RWPE1 (cell line): ENCODE results near the gene ANO1.
A peak's percentile ranks its signal among the peaks of the same experiment; 100 is the strongest.

Source experiments
- CTCF ChIA-PET: fragments of 350-600 bp; sonication (Branson Sonifier 250); formaldehyde crosslinking; extraction: SDS; loops from one replicate; lab custom pipeline; 2021; lab: Yijun Ruan, JAX
- POLR2A ChIA-PET: fragments of 400-600 bp; formaldehyde crosslinking; extraction: SDS; loops from one replicate; lab custom pipeline; 2020; ENCODE audit warnings: antibody characterized with exemption; ENCODE audit not compliant: low non-redundant PET; lab: Yijun Ruan, JAX
- DNase-seq: peaks from one replicate; pipeline ENCODE4 v3.0.0; 2012; ENCODE audit warnings: low spot score
- H3K27ac ChIP-seq: fragments of 450-650 bp; 2 replicates; pipeline ENCODE4 v1.5.1; 2017
- CTCF ChIP-seq: fragments of 450-650 bp; conservative IDR thresholded peaks from 2 replicates; pipeline ENCODE4 v1.5.1; 2017; ENCODE audit warnings: low read depth, mild to moderate bottlenecking

ANO1 gene

GRCh38 chr11:70066136-70066520 is 12.0 kb upstream of the ANO1 start:
- H3K27ac ChIP-seq = no peak overlapping the region
- ChIA-PET POLR2A (no interaction called here), CTCF (interaction anchor here (0.6 kb wide), 1 partner anchor 105 kb away, joined by 5 read pairs; no protein-coding TSS in a partner anchor)
- no peak for DNase-seq
- no peak for TF ChIP-seq CTCF

DNA sequence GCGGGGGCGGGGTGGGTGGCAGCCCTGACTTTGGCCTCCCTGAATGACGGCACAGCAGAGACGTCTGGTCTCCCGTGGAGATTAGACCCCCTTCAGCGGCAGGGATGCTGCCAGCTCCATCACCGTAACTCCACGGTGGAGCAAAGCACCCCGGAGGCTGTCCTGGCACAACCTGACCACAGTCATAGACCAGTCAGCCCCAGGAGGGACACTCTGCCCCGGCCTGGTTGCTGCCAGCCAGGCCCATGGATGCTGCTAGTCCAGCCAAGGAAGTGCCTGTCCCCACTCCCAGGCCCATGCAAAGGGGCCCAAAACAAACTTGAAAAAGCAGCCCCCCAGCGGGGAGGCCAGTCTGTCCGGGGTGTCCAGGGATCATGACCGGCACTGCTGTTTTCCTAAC is 11.5 kb upstream of the ANO1 start:
- no peak for DNase-seq
- TF ChIP-seq CTCF = no peak
- ChIA-PET CTCF (no interaction called here), POLR2A (no interaction called here)
- H3K27ac ChIP-seq = no peak overlapping the region

- no peak for TF ChIP-seq CTCF
- ChIA-PET POLR2A (no interaction called here), CTCF (no interaction called here)
- no peak for DNase-seq
- H3K27ac ChIP-seq = no peak overlapping the region
Observed at GRCh38 chr11:70067036-70067435, 11.1 kb upstream of the ANO1 start.

DNA sequence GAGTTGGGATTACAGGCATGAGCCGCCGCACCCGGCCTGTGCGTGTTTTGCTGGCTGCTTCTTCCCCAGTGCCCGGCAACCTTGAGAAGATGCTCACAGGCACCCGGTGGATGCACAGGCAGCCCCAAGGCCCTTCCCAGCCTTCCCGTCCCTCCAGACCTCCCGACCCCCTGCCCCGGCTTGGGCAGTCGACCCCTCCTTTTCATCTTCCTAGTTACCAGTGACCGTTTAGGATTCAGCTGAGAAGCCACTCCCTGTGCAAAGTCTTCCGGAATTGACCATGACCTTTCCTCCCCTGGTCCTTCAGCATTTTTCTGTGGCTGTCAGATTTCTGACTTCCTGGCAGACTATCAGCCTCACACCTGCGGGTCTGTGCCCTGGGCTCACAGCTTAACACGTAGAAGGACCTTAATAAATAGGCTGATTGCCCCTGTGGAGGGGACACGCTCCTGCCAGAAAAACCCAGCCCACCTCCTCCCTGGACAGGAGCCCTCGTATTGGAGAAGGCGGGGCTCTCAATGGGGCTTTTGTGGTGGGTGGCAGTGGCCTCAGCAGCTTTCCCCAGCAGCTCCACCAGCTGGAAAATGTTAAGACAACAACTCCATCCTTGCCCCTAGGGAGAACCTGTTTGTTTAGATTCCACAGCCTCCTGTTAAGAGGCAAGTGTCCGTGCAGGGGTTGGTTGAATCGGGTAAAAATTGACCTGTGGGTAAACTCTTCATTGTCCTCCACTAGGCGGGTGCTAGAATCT is 10.4 kb upstream of the ANO1 start:
- ChIA-PET POLR2A (no interaction called here), CTCF (no interaction called here)
- TF ChIP-seq CTCF = no peak
- H3K27ac ChIP-seq = no peak overlapping the region
- DNase-seq = peak; percentile 44

GRCh38 chr11:70068345-70068744 is 9.8 kb upstream of the ANO1 start:
- no peak for DNase-seq
- no peak for TF ChIP-seq CTCF
- no peak overlapping the region for H3K27ac ChIP-seq
- CTCF ChIA-PET = interaction anchor here (0.6 kb wide), 1 partner anchor 70 kb away, joined by 11 read pairs; no protein-coding TSS in a partner anchor
- POLR2A ChIA-PET = no interaction called here

DNA sequence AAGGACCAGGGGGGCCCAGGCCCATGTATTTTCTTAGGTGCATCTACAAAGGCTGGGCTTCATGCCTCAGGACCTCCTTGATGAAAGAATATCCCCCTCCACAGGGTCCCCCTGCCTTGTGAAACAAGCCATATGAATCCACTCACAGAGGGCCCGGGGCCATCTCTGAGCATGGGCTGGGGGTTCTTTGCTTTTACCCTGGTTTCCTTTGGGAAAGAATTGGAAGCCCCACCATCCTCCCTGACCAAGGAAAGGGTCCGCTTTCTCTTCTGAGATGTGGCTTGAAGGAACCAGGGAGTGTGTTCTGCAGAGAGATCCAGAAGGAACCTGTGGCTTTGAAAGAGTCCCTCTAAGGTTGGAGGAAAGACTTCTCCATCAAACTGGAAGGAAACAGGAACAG is 9.2 kb upstream of the ANO1 start:
- no peak for DNase-seq
- CTCF ChIA-PET = no interaction called here
- POLR2A ChIA-PET = no interaction called here
- no peak for TF ChIP-seq CTCF
- no peak overlapping the region for H3K27ac ChIP-seq
